HEK293T (cell line): ENCODE data around the gene UFSP1.

Experiments used
- CTCF ChIA-PET: fragments of 350-600 bp; formaldehyde crosslinking; extraction: SDS; loops from one replicate; lab custom pipeline; 2021; ENCODE audit warnings: antibody characterized with exemption, inconsistent platforms; lab: Yijun Ruan, JAX
- POLR2A ChIA-PET: fragments of 350-600 bp; formaldehyde crosslinking; extraction: SDS; loops from one replicate; lab custom pipeline; 2020; ENCODE audit warnings: antibody characterized with exemption, inconsistent platforms; lab: Yijun Ruan, JAX
- DNase-seq: peaks from one replicate; pipeline ENCODE4 v3.0.0; 2012; ENCODE audit warnings: mixed read lengths; ENCODE audit errors: extremely low spot score
- ARNT ChIP-seq: fragments of 450-650 bp; IDR thresholded peaks from 2 replicates; pipeline ENCODE4 v1.6.1; 2017; ENCODE audit warnings: mild to moderate bottlenecking
- BHLHE40 ChIP-seq: fragments of 450-650 bp; IDR thresholded peaks from 2 replicates; pipeline ENCODE4 v1.6.1; 2016; ENCODE audit warnings: mild to moderate bottlenecking, moderate library complexity, borderline replicate concordance
- CTBP1 ChIP-seq: fragments of 450-650 bp; IDR thresholded peaks from 2 replicates; pipeline ENCODE4 v1.6.1; 2016; ENCODE audit warnings: borderline replicate concordance
- ELF4 ChIP-seq: fragments of 450-650 bp; IDR thresholded peaks from 2 replicates; pipeline ENCODE4 v1.6.1; 2017; ENCODE audit warnings: antibody characterized with exemption
- FOXA1 ChIP-seq: fragments of 450-650 bp; IDR thresholded peaks from 2 replicates; pipeline ENCODE4 v1.6.1; 2016; ENCODE audit warnings: mild to moderate bottlenecking
- FOXK2 ChIP-seq: fragments of 450-650 bp; IDR thresholded peaks from 2 replicates; pipeline ENCODE4 v1.6.1; 2016; ENCODE audit warnings: mild to moderate bottlenecking
- FOXM1 ChIP-seq: fragments of 450-650 bp; IDR thresholded peaks from 2 replicates; pipeline ENCODE4 v1.6.1; 2017; ENCODE audit warnings: mild to moderate bottlenecking, borderline replicate concordance
- HDGF ChIP-seq: fragments of 450-650 bp; IDR thresholded peaks from 2 replicates; pipeline ENCODE4 v1.6.1; 2017; ENCODE audit warnings: antibody characterized with exemption, borderline replicate concordance
- L3MBTL2 ChIP-seq: fragments of 450-650 bp; conservative IDR thresholded peaks from 2 replicates; pipeline ENCODE4 v1.6.1; 2016; ENCODE audit warnings: mild to moderate bottlenecking
- LEF1 ChIP-seq: fragments of 450-650 bp; IDR thresholded peaks from 2 replicates; pipeline ENCODE4 v1.6.1; 2017; ENCODE audit warnings: mild to moderate bottlenecking, borderline replicate concordance
- NFRKB ChIP-seq: fragments of 450-650 bp; IDR thresholded peaks from 2 replicates; pipeline ENCODE4 v1.6.1; 2016; ENCODE audit warnings: mild to moderate bottlenecking, moderate library complexity
- SP1 ChIP-seq: fragments of 450-650 bp; IDR thresholded peaks from 2 replicates; pipeline ENCODE4 v1.6.1; 2017
- SUZ12 ChIP-seq: fragments of 450-650 bp; IDR thresholded peaks from 2 replicates; pipeline ENCODE4 v1.6.1; 2016; ENCODE audit warnings: mild to moderate bottlenecking
- TARDBP ChIP-seq: fragments of 450-650 bp; IDR thresholded peaks from 2 replicates; pipeline ENCODE4 v1.6.1; 2016
- ZNF384 ChIP-seq: fragments of 450-650 bp; IDR thresholded peaks from 2 replicates; pipeline ENCODE4 v1.6.1; 2016
- TF ChIP-seq, protein P1 (sequence below): fragments of 450-650 bp; IDR thresholded peaks from 2 replicates; pipeline ENCODE4 v1.6.1; 2016

The UFSP1 gene

DNA sequence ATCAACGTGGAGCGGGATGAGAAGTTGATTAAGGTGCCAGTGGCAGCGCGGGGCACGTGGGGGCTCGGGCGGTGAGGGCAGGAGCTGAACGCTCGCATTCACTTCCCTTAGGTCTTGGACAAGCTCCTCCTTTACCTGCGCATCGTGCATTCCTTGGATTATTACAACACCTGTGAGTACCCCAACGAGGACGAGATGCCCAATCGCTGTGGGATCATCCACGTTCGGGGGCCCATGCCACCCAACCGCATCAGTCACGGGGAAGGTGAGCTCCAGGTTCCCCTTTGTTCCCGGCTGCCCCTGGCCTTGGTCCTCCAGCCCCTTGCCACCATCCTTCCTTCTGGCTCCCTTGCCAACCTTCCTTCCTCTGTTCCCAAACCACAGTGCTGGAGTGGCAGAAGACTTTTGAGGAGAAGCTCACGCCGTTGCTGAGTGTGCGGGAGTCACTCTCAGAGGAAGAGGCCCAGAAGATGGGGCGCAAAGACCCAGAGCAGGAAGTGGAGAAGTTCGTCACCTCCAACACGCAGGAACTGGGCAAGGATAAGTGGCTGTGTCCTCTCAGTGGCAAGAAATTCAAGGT lies 2.5 kb downstream of the UFSP1 start:
- ChIA-PET POLR2A (interaction anchor here (1.3 to 7.4 kb wide), 2 partner anchors 11 to 20 kb away, joined by 4 to 158 read pairs; partner anchors contain the start of genes SRRT and TRIP6), CTCF (interaction anchor here (1.1 kb wide), 1 partner anchor 182 kb away, joined by 3 read pairs; no protein-coding TSS in a partner anchor)
- no peak for DNase-seq
- TF ChIP-seq ELF4 (no peak), FOXA1 (no peak), NFRKB (no peak), ARNT (no peak), L3MBTL2 (no peak), TARDBP (no peak), CTBP1 (no peak), FOXK2 (no peak), FOXM1 (no peak), SUZ12 (no peak), LEF1 (no peak), HDGF (no peak), ZNF384 (no peak)
- TF ChIP-seq, protein P1, sequence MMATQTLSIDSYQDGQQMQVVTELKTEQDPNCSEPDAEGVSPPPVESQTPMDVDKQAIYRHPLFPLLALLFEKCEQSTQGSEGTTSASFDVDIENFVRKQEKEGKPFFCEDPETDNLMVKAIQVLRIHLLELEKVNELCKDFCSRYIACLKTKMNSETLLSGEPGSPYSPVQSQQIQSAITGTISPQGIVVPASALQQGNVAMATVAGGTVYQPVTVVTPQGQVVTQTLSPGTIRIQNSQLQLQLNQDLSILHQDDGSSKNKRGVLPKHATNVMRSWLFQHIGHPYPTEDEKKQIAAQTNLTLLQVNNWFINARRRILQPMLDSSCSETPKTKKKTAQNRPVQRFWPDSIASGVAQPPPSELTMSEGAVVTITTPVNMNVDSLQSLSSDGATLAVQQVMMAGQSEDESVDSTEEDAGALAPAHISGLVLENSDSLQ = no peak

GRCh38 chr7:100886142-100886935 lies 3.2 kb downstream of the UFSP1 start:
- TF ChIP-seq ZNF384 (no peak), L3MBTL2 (no peak), HDGF (no peak), CTBP1 (no peak), BHLHE40 (no peak), NFRKB (no peak), FOXM1 (no peak), ELF4 (no peak), LEF1 (no peak), TARDBP (no peak), SP1 (no peak), FOXK2 (no peak)
- TF ChIP-seq, protein P1 = no peak
- no peak for DNase-seq
- CTCF ChIA-PET = no interaction called here
- POLR2A ChIA-PET = interaction anchor here (7.4 kb wide), 1 partner anchor 11 kb away, joined by 158 read pairs; the partner anchor contains the start of gene SRRT

- ChIA-PET CTCF (no interaction called here), POLR2A (interaction anchor here (7.4 kb wide), 1 partner anchor 10 kb away, joined by 158 read pairs; the partner anchor contains the start of gene SRRT)
- DNase-seq = no peak
- TF ChIP-seq BHLHE40 = no peak
- TF ChIP-seq FOXM1 = no peak
- TF ChIP-seq LEF1 = no peak
- TF ChIP-seq HDGF = no peak
- TF ChIP-seq SP1 = no peak
- TF ChIP-seq ARNT = no peak
- no peak for TF ChIP-seq ELF4
- TF ChIP-seq TARDBP = no peak
- no peak for TF ChIP-seq NFRKB
These were observed 3.9 kb downstream of the UFSP1 start for GRCh38 chr7:100885440-100886141.

DNA sequence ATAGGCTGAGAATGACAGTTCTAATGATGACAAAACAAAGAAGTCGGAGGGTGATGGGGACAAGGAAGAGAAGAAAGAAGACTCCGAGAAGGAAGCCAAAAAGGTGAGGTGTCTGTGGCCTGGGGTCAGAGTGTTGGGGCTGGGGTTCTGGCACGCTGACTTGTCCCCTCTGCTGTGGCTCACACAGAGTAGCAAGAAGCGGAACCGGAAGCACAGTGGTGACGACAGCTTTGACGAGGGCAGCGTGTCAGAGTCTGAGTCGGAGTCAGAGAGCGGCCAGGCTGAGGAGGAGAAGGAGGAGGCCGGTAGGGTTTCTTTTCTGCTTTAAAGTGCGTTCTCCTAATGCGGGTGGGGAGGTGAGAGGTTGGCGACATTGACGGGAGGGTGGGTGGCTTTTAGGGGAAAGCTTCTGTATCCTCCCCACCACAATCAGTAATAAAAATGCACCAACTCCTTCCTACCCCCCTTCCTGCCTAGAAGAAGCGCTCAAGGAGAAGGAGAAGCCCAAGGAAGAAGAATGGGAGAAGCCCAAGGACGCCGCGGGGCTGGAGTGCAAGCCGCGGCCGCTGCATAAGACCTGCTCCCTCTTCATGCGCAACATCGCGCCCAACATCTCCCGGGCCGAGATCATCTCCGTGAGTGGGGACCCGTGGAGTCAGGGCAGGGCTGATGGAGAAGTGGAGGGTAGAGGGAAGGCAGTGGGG lies 4.6 kb downstream of the UFSP1 start:
- DNase-seq = no peak
- ChIA-PET POLR2A (interaction anchor here (7.4 kb wide), 1 partner anchor 9 kb away, joined by 158 read pairs; the partner anchor contains the start of gene SRRT), CTCF (no interaction called here)
- no peak for TF ChIP-seq LEF1
- TF ChIP-seq L3MBTL2 = no peak

GRCh38 chr7:100882785-100883526 lies 6.6 kb downstream of the UFSP1 start:
- POLR2A ChIA-PET = interaction anchor here (1.1 to 7.4 kb wide), 2 partner anchors 7 to 13 kb away, joined by 3 to 158 read pairs; partner anchors contain the start of gene SRRT
- TF ChIP-seq BHLHE40 (no peak), SUZ12 (no peak)
- no peak for DNase-seq
- CTCF ChIA-PET = no interaction called here

GRCh38 chr7:100882201-100882600 lies 7.3 kb downstream of the UFSP1 start:
- ChIA-PET POLR2A (no interaction called here), CTCF (no interaction called here)
- TF ChIP-seq HDGF (no peak), FOXK2 (no peak), L3MBTL2 (no peak), NFRKB (no peak), FOXM1 (no peak), CTBP1 (no peak), SUZ12 (no peak), ELF4 (no peak), FOXA1 (no peak), SP1 (no peak), ZNF384 (no peak), TARDBP (no peak), ARNT (no peak), LEF1 (no peak)
- TF ChIP-seq, protein P1 = no peak
- DNase-seq = no peak
